ENCODE data around the gene SEC23B. TPM values are rescaled to one million over a fixed set of nuclear protein-coding genes. Genes with fewer than 3 reads are reported as not detected.

SEC23B gene
- total RNA-seq, 2 experiments from 2014 or later, result 42.6 to 51.6 TPM

Small RNA genes lying within 50 kb of the gene (microRNA-seq; reads per million reads assigned to microRNA genes)
- gene MIR3192 (ENCODE audit: borderline replicate concordance), result not detected

Small RNA genes lying within 50 kb of the gene (small RNA-seq; reads per million reads assigned to genes)
- gene MIR3192, result not detected
- gene RN7SL638P, result not detected
- gene RNU6ATAC34P, result not detected

Other genes with a start within 250 kb of the SEC23B start
- gene ZNF133, start 219.4 kb upstream of the SEC23B start, total RNA-seq (2014; rRNA removed; shearing (Covaris generic)), result 5.9 and 11.1 TPM in 2 replicates
- 6.5 and 9.1 TPM in 2 replicates for gene ZNF133, start 219.4 kb upstream of the SEC23B start, total RNA-seq (2022)
- 7.9 and 9.1 TPM in 2 replicates for gene DZANK1, start 40.9 kb upstream of the SEC23B start, total RNA-seq (2014; rRNA removed; shearing (Covaris generic))
- 18.0 and 18.6 TPM in 2 replicates for gene DZANK1, start 40.9 kb upstream of the SEC23B start, total RNA-seq (2022)
- gene POLR3F, start 40.5 kb upstream of the SEC23B start, total RNA-seq (2014; rRNA removed; shearing (Covaris generic)), result 12.0 and 14.9 TPM in 2 replicates
- gene POLR3F, start 40.5 kb upstream of the SEC23B start, total RNA-seq (2022), result 10.9 and 12.3 TPM in 2 replicates
- gene RBBP9, start 10.7 kb upstream of the SEC23B start, total RNA-seq (2014; rRNA removed; shearing (Covaris generic)), result 8.1 and 8.7 TPM in 2 replicates
- 11.7 and 13.6 TPM in 2 replicates for gene RBBP9, start 10.7 kb upstream of the SEC23B start, total RNA-seq (2022)
- 124 and 161 TPM in 2 replicates for gene SMIM26, start 59.5 kb downstream of the SEC23B start, total RNA-seq (2014; rRNA removed; shearing (Covaris generic))
- 71.2 and 91.0 TPM in 2 replicates for gene SMIM26, start 59.5 kb downstream of the SEC23B start, total RNA-seq (2022)
- 27.6 and 35.3 TPM in 2 replicates for gene DTD1, start 80.1 kb downstream of the SEC23B start, total RNA-seq (2014; rRNA removed; shearing (Covaris generic))
- gene DTD1, start 80.1 kb downstream of the SEC23B start, total RNA-seq (2022), result 43.0 and 47.8 TPM in 2 replicates